ENCODE measurements around the gene PBX3.

PBX3 gene

DNA sequence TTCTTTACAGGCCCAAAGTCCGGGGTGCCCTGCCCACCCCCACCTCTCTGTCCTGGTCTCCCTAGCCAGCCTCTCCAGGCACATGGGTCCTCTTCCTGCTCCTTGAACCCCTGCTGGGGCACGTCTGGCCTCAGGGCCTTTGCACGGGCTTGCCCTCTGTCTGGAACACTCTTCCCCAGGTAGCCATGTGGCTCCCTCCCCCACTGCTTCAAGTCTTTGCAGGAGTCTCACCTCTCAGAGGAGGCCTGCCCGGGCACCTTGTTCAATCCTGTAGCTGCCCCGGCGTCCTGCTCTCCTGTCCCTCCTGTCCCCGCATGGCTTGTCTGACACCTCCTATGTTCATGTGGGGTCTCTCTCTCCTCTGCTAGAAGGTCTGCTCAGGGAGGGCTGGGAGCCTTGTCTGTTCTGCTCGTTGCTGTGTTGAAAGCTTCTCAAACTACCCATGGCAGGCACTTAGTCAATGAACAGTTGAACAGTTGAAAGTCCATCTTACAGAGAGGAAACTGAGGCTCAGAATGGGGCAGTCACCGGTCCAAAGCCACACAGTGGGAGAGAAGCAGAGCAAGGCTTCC lies 241.4 kb downstream of the PBX3 start:
- TF ChIP-seq TAF1 (IDR thresholded peaks at IDR 0.05; ENCODE audit: borderline replicate concordance, low read depth, low read length) (no peak), POLR2AphosphoS5 (IDR thresholded peaks at IDR 0.05; ENCODE audit: low read depth, low read length) (no peak), POLR2A (IDR thresholded peaks at IDR 0.05; ENCODE audit: low read depth, low read length) (no peak)
- no peak for DNase-seq (ENCODE audit: insufficient read length)
- FAIRE-seq = no peak

- DNase-seq (ENCODE audit: insufficient read length) (no peak), FAIRE-seq (no peak)
These were observed 241.9 kb downstream of the PBX3 start for GRCh38 chr9:125989090-125989501.

DNA sequence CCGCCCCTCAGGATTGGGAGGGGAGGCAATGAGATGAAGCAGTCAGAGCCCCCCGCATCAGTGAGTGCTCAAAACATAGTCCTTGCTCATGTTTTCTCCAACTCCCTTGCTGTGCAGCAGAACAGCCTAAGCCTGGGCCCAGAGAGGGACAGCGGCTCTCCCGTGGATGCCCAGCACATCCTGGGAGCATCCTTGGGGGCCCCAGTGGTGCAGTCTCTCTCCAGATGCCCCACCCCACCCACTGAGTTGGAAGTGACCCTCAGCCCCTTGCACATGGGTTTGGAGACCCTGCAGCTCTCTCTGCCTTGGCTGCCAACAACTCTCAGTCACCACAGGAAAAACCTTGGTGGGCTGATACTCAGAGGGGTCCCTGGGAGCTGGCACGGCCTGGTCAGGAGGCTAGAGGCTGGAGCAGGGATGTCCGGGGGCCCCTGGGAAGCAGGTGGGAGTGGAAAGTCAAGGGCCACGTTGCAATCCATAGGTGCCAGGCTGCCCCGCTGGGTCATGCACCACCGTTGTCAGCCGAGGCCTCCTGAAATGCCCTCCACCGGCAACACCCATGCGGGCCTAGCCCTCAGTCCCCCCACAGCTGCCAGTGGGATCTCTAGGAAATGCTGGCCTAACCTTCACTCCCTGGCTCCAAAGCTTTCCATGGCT lies 242.5 kb downstream of the PBX3 start:
- TF ChIP-seq POLR2A (IDR thresholded peaks at IDR 0.05; ENCODE audit: low read depth, low read length) (no peak), TAF1 (IDR thresholded peaks at IDR 0.05; ENCODE audit: borderline replicate concordance, low read depth, low read length) (no peak), POLR2AphosphoS5 (IDR thresholded peaks at IDR 0.05; ENCODE audit: low read depth, low read length) (no peak)
- DNase-seq (ENCODE audit: insufficient read length) (no peak), FAIRE-seq (no peak)

More at GRCh38 chr9:125989090-125989501, 241.9 kb downstream of the PBX3 start:
- TF ChIP-seq TAF1 (IDR thresholded peaks at IDR 0.05; ENCODE audit: borderline replicate concordance, low read depth, low read length) = no peak
- no peak for TF ChIP-seq POLR2AphosphoS5 (IDR thresholded peaks at IDR 0.05; ENCODE audit: low read depth, low read length)
- TF ChIP-seq POLR2A (IDR thresholded peaks at IDR 0.05; ENCODE audit: low read depth, low read length) = no peak

DNA sequence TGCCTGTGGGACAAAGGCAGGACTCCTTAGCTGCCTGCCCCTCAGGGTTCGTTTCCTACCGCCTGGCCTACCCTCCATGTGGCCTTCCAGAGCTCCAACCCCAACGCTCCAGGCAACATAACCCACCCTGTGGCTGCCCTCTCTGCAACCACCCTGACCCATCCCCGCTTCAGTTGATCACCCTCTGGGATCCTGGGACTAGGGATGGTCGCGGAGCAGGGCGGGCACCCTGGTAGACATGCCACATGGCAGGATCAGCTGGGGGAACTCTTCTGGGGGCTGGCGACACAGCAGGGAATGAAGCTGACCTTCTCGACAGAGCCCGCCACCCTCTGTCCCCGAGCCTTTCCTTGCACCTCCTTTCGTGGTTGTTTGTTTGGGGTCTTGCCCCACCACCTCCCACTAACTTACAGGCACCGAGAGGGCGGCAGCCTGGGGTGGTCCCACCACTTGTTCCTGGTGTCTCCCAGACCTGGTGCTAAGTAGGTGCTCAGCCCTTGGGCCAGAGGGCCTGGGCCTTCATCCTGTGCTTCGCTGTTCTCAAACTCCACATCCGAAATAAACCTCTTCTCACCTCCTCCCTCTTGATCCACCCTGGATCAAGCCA lies 243.1 kb downstream of the PBX3 start:
- DNase-seq (ENCODE audit: insufficient read length) (no peak), FAIRE-seq (no peak)
- TF ChIP-seq POLR2A (IDR thresholded peaks at IDR 0.05; ENCODE audit: low read depth, low read length) (no peak), POLR2AphosphoS5 (IDR thresholded peaks at IDR 0.05; ENCODE audit: low read depth, low read length) (no peak), TAF1 (IDR thresholded peaks at IDR 0.05; ENCODE audit: borderline replicate concordance, low read depth, low read length) (no peak)

DNA sequence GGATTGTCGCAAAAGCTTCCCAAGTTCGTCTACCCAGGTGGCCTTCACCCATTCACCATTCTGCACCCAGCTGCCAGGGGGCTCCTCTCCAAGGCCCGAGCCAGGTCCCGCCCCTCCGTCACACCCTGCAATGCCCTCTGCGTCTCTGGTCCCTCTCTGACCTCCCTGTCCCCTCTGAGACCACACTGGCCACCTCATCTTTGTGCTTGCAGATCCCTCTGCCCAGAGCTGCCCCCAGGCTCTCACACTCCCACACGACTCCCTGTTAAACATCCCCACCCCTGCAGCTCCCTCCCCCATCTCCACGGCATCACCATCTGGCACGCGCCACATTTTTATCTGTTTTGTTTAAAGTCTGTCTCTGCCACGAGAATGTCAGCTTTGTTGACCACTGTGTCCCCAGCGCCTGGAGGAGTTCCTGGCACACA lies 243.6 kb downstream of the PBX3 start:
- FAIRE-seq (no peak), DNase-seq (ENCODE audit: insufficient read length) (no peak)
- TF ChIP-seq TAF1 (IDR thresholded peaks at IDR 0.05; ENCODE audit: borderline replicate concordance, low read depth, low read length) = no peak
- TF ChIP-seq POLR2A (IDR thresholded peaks at IDR 0.05; ENCODE audit: low read depth, low read length) = no peak
- TF ChIP-seq POLR2AphosphoS5 (IDR thresholded peaks at IDR 0.05; ENCODE audit: low read depth, low read length) = no peak

GRCh38 chr9:125991886-125992529 lies 244.8 kb downstream of the PBX3 start:
- FAIRE-seq = no peak
- DNase-seq (ENCODE audit: insufficient read length) = no peak
- TF ChIP-seq POLR2A (IDR thresholded peaks at IDR 0.05; ENCODE audit: low read depth, low read length) = no peak
- TF ChIP-seq POLR2AphosphoS5 (IDR thresholded peaks at IDR 0.05; ENCODE audit: low read depth, low read length) = no peak
- no peak for TF ChIP-seq TAF1 (IDR thresholded peaks at IDR 0.05; ENCODE audit: borderline replicate concordance, low read depth, low read length)

DNA sequence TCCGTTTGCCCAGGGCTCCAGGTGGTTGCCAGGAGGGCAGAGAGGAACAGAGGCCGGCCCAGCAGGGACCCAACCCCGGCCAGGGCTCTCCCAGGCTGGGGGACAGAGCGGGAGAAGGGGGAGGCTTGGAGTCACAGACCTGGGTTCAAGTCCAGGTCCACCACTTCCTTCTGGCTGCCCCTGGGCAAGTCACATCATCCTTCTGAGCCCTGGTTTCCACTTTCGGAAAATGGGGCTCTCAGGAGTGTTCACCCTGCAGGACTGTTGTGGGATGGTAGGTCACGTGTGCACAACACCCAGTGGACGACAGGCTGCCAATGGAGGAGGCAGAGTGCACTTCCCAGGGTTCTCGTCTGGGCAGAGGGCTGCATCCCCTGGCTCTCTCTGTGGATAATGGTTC lies 245.4 kb downstream of the PBX3 start:
- FAIRE-seq (no peak), DNase-seq (ENCODE audit: insufficient read length) (no peak)
- no peak for TF ChIP-seq POLR2AphosphoS5 (IDR thresholded peaks at IDR 0.05; ENCODE audit: low read depth, low read length)
- no peak for TF ChIP-seq TAF1 (IDR thresholded peaks at IDR 0.05; ENCODE audit: borderline replicate concordance, low read depth, low read length)
- TF ChIP-seq POLR2A (IDR thresholded peaks at IDR 0.05; ENCODE audit: low read depth, low read length) = no peak

- TF ChIP-seq TAF1 (IDR thresholded peaks at IDR 0.05; ENCODE audit: borderline replicate concordance, low read depth, low read length) (no peak), POLR2A (IDR thresholded peaks at IDR 0.05; ENCODE audit: low read depth, low read length) (no peak), POLR2AphosphoS5 (IDR thresholded peaks at IDR 0.05; ENCODE audit: low read depth, low read length) (no peak)
- no peak for FAIRE-seq
- no peak for DNase-seq (ENCODE audit: insufficient read length)
These were observed 246.3 kb downstream of the PBX3 start for GRCh38 chr9:125993466-125993865.

DNA sequence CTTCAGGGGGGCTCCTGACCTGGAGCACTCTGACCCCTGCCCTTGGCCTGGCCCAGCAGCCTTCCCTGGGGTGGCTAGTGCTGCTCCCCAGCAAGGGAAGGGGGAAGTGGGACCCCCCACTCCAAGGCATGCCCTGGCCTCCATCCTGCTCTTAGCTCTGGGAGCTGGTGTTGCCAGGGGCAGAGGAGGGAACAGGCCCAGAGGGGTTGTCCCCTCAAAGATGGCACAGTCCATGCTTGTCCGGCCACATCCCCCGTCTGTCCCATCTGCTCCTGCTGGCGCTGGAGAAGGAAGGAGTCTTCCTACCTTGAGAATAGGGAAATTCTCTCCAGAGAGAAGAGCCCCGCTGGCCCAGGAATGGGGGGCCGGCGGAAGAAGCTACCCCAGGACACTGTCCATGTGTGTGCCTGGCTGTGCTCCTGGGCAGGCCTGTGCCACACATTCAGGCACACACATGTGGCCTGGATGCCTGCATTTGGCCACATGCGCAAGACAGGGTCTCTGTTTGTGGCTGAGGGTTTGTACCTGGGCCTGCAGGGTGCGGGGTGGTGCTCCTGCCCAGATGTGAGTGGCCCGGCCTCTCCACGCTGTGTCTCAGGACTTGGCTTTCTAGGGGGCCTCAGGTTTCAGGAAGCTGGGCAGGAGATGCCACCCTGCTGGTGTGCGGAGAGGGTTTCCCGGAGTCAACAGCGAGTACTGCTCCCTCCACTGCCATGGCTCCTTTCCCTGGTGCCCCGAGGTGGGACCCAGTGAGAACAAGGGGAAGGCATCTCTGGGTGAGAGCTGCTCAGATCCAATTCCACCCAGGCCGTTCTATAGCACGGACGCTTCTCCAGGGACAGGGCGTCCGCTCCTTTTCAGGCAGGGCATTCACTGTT lies 247.1 kb downstream of the PBX3 start:
- TF ChIP-seq POLR2A (IDR thresholded peaks at IDR 0.05; ENCODE audit: low read depth, low read length) (no peak), POLR2AphosphoS5 (IDR thresholded peaks at IDR 0.05; ENCODE audit: low read depth, low read length) (no peak), TAF1 (IDR thresholded peaks at IDR 0.05; ENCODE audit: borderline replicate concordance, low read depth, low read length) (no peak)
- no peak for FAIRE-seq
- no peak for DNase-seq (ENCODE audit: insufficient read length)

DNA sequence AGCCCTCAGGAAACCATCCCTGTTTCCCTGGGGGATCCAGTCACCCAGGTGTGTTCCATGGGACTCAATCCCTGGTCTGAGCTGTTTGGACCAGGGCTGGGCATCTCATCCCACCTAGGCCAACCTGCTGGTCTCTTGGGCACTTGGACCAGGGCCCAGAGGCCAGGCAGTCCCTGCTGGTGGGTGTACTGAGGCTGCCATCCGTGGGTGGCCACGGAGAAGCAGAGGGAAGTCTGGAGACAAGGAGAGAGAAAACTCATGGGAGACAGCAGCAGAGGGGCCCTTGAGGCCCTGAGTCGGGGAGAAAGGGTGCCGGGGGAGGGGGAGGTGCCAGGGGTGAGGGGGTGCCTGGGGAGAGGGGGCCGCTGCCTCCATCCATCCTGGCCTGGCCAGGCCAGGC lies 247.8 kb downstream of the PBX3 start:
- no peak for DNase-seq (ENCODE audit: insufficient read length)
- no peak for TF ChIP-seq TAF1 (IDR thresholded peaks at IDR 0.05; ENCODE audit: borderline replicate concordance, low read depth, low read length)
- TF ChIP-seq POLR2AphosphoS5 (IDR thresholded peaks at IDR 0.05; ENCODE audit: low read depth, low read length) = no peak
- no peak for TF ChIP-seq POLR2A (IDR thresholded peaks at IDR 0.05; ENCODE audit: low read depth, low read length)
- no peak for FAIRE-seq

- DNase-seq (ENCODE audit: insufficient read length) = no peak
- FAIRE-seq = no peak
- TF ChIP-seq POLR2AphosphoS5 (IDR thresholded peaks at IDR 0.05; ENCODE audit: low read depth, low read length) (no peak), POLR2A (IDR thresholded peaks at IDR 0.05; ENCODE audit: low read depth, low read length) (no peak), TAF1 (IDR thresholded peaks at IDR 0.05; ENCODE audit: borderline replicate concordance, low read depth, low read length) (no peak)
These were observed 248.5 kb downstream of the PBX3 start for GRCh38 chr9:125995706-125996105.
